ENCODE results near the gene ARHGAP33.

Gene ARHGAP33

DNA sequence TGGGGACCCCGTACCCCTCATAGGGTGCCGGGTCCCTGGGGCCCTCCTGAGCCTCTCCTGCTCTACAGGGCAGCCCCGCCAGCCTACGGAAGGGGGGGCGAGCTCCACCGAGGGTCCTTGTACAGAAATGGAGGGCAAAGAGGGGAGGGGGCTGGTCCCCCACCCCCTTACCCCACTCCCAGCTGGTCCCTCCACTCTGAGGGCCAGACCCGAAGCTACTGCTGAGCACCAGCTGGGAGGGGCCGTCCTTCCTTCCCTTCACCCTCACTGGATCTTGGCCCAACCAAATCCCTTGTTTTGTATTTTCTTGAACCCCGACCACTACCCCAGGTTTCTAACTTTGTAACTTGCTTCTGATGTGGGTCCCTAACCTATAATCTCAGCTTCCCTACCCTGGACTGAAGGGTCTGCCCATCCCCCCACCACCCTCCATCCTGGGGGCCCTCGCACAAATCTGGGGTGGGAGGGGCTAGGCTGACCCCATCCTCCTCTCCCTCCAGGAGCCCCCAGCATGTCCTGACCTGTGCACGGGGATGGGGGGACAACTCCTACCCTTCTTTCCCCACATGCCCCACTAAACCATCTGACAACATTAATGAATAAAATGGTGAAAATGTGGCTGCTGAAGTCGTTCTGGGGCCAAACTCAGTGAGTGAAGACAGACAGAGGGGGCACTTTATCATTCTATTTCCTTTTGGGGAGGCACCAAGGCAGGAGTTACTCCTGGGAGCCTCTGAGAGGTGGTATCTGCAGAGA lies 13.0 kb downstream of the ARHGAP33 start:
- H3K36me3 ChIP-seq (ENCODE audit: insufficient read depth): no peaks in the 10 kb centered on the region
- TF ChIP-seq, protein P1, sequence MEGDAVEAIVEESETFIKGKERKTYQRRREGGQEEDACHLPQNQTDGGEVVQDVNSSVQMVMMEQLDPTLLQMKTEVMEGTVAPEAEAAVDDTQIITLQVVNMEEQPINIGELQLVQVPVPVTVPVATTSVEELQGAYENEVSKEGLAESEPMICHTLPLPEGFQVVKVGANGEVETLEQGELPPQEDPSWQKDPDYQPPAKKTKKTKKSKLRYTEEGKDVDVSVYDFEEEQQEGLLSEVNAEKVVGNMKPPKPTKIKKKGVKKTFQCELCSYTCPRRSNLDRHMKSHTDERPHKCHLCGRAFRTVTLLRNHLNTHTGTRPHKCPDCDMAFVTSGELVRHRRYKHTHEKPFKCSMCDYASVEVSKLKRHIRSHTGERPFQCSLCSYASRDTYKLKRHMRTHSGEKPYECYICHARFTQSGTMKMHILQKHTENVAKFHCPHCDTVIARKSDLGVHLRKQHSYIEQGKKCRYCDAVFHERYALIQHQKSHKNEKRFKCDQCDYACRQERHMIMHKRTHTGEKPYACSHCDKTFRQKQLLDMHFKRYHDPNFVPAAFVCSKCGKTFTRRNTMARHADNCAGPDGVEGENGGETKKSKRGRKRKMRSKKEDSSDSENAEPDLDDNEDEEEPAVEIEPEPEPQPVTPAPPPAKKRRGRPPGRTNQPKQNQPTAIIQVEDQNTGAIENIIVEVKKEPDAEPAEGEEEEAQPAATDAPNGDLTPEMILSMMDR (conservative IDR thresholded peaks at IDR 0.05; ENCODE audit: low read depth, low read length): no peak
- no peaks in the 10 kb centered on the region for H4K20me1 ChIP-seq (ENCODE audit: insufficient read depth)

DNA sequence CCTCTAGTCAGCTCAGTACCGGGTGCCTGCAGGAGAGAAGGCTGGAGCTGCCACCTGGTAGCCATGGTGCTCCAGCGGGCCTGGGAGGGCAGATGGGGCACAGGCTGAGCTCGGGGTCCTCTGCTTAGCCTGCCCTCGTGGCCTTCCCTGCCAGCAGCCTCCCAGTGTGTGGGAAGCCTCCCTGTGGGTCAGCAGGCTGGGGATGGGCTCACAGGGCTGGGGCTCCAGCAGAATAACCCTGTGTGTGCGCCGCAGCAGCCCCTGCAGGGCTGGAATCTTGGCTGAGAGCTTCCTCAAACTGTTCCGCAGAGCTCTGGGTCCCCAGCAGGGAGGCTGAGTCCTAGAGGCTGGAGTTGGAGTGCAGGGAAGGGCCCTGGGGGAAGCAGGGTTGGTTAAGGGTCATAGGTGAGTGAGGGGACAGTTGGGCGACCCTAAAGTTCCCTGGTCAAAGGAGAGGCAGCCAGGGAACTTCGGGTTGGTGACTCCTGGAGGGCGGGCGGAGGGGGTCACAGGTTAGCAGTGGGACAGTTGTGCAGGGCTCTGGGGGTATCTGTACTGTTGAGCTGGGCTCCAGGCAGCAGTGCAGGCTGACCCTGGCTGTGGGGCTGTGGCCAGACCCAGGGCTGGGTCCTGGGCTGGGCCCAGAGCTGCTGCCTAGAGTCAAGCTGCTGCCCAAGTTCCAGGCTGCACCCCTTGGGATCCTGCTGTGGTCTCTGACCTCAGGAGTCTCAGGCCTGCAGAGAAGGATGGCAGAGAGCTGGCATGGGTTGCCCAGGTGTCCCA lies 14.0 kb downstream of the ARHGAP33 start:
- Histone ChIP-seq H3K27ac (no peak overlapping the region), H4K20me1 (ENCODE audit: insufficient read depth) (no peaks in the 10 kb centered on the region), H3K4me1 (ENCODE audit: low read depth, poor library complexity, severe bottlenecking) (no peaks in the 10 kb centered on the region), H2AFZ (ENCODE audit: low read depth) (no peak overlapping the region), H3K27me3 (ENCODE audit: insufficient read depth, low read depth) (peaks cover 4% of the 10 kb centered on the region; the same call in 1 of the 2 replicates), H3K36me3 (ENCODE audit: insufficient read depth) (no peaks in the 10 kb centered on the region), H3K9ac (no peak overlapping the region), H3K4me2 (no peak overlapping the region), H3K79me2 (ENCODE audit: insufficient read depth, low read depth) (no peaks in the 10 kb centered on the region), H3K4me3 (IDR thresholded peaks at IDR 0.05; ENCODE audit: insufficient read depth, low read depth, low read length) (no peak overlapping the region)
- TF ChIP-seq, protein P1 (conservative IDR thresholded peaks at IDR 0.05; ENCODE audit: low read depth, low read length): no peak

More for the DNA sequence above, 13.0 kb downstream of the ARHGAP33 start:
- no peak overlapping the region for H3K4me3 ChIP-seq (IDR thresholded peaks at IDR 0.05; ENCODE audit: insufficient read depth, low read depth, low read length)
- no peak overlapping the region for H3K4me2 ChIP-seq
- no peak overlapping the region for H2AFZ ChIP-seq (ENCODE audit: low read depth)
- no peaks in the 10 kb centered on the region; the same call in 1 of the 2 replicates for H3K27me3 ChIP-seq (ENCODE audit: insufficient read depth, low read depth)
- no peak overlapping the region for H3K27ac ChIP-seq
- no peak overlapping the region for H3K9ac ChIP-seq
- no peaks in the 10 kb centered on the region for H3K4me1 ChIP-seq (ENCODE audit: low read depth, poor library complexity, severe bottlenecking)
- H3K79me2 ChIP-seq (ENCODE audit: insufficient read depth, low read depth): no peaks in the 10 kb centered on the region

DNA sequence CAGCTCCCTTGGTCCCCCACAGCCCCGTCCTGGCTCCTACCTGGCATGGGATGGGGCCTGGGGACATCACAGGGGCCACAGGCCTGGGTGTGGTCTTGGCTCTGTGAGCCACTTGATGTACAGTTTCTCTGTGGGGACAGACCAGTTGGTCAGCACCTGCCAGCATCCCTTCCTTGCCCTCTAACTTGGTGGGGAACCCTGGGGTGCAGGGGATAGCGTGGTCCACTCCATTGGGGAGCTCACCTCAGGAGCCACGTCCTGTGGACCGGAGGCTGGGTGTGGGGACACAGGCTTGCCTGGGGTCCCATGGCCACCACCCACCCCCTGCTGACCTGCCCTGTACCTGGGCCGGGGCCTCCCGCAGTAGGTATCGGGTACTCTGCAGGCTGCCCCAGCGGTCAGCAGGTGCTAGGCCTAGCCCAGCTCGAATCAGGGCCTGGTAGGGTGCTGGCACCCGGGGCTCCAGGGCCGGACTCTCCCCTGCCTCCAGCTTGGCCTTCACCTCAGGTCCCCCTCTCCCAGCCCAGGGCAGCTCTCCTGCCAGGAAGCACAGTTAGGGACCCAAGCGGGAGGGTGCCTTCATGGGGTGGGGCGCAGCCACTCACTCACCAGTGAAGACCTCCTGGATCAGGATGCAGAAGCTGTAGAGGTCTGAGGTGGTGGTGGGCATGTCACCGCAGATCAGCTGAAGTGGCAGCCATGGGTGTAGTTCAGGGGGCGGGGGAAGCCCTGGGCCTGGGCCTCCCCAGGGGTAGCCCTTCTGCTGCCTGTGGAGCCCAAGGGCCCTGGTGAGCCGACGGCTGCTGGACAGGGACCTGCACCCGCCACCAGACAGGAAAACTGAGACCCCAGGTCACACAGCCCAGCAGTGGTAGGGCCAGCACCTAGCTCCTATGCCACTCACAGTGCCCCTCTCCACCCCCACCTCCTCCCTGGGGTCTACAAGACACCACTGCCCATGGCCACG lies 14.9 kb downstream of the ARHGAP33 start:
- H3K9ac ChIP-seq: no peak overlapping the region
- H3K36me3 ChIP-seq (ENCODE audit: insufficient read depth): no peaks in the 10 kb centered on the region
- H3K4me1 ChIP-seq (ENCODE audit: low read depth, poor library complexity, severe bottlenecking): no peaks in the 10 kb centered on the region
- H3K4me2 ChIP-seq: no peak overlapping the region
- no peak overlapping the region for H2AFZ ChIP-seq (ENCODE audit: low read depth)
- H4K20me1 ChIP-seq (ENCODE audit: insufficient read depth): no peaks in the 10 kb centered on the region
- no peaks in the 10 kb centered on the region for H3K79me2 ChIP-seq (ENCODE audit: insufficient read depth, low read depth)
- no peak overlapping the region for H3K27ac ChIP-seq
- no peak overlapping the region for H3K4me3 ChIP-seq (IDR thresholded peaks at IDR 0.05; ENCODE audit: insufficient read depth, low read depth, low read length)
- H3K27me3 ChIP-seq (ENCODE audit: insufficient read depth, low read depth): peaks cover 4% of the 10 kb centered on the region; the same call in 1 of the 2 replicates
- TF ChIP-seq, protein P1 (conservative IDR thresholded peaks at IDR 0.05; ENCODE audit: low read depth, low read length): no peak

All from KMS-11 (cell line).